Keratinocyte (primary cell): ENCODE measurements around the gene TANGO2. TPM values are rescaled to one million over a fixed set of nuclear protein-coding genes. Genes with fewer than 3 reads are reported as not detected.

Experiments
- DNase-seq: peaks from one replicate; pipeline ENCODE4 v3.0.0-alpha.2; 2011; ENCODE audit warnings: low read depth, missing footprints, low spot score
- FAIRE-seq: peaks from 2 replicates; lab custom pipeline; 2011; peaks lifted over from hg19 to GRCh38; lab: Jason Lieb, UNC
- H2AFZ ChIP-seq: 2 replicates; pipeline ENCODE4 v1.6.0; 2012; ENCODE audit warnings: low read length, control low read depth, inconsistent platforms; ENCODE audit not compliant: control insufficient read depth
- H3K27ac ChIP-seq: 2 replicates; pipeline ENCODE4 v1.5.1; 2011; ENCODE audit warnings: low read length; ENCODE audit not compliant: control insufficient read depth, insufficient read depth
- H3K27me3 ChIP-seq: 3 replicates; pipeline ENCODE4 v1.6.0; 2011; ENCODE audit warnings: low read length; ENCODE audit not compliant: control insufficient read depth, insufficient read depth; ENCODE audit errors: extremely low read depth
- H3K36me3 ChIP-seq, 2 experiments: 2 replicates in 1 of 2; 3 replicates in 1 of 2; pipeline ENCODE4 v1.5.1; 2011; ENCODE audit warnings: low read length in 2 of 2, mild to moderate bottlenecking in 1 of 2; ENCODE audit not compliant: control insufficient read depth in 2 of 2, insufficient read depth in 2 of 2; ENCODE audit errors: extremely low read depth in 1 of 2
- H3K4me1 ChIP-seq: 3 replicates; pipeline ENCODE4 v1.5.1; 2011; ENCODE audit warnings: low read length; ENCODE audit not compliant: control insufficient read depth, insufficient read depth; ENCODE audit errors: extremely low read depth
- H3K4me2 ChIP-seq: 3 replicates; pipeline ENCODE4 v1.6.0; 2011; ENCODE audit warnings: low read depth, low read length; ENCODE audit not compliant: control insufficient read depth, insufficient read depth; ENCODE audit errors: extremely low read depth
- H3K4me3 ChIP-seq, 3 experiments: fragments of 200-600 bp in 1 of 3; sonication (generic) in 1 of 3; 2 replicates in 2 of 3; 3 replicates in 1 of 3; pipeline ENCODE4 v1.5.1; 2011 to 2016; ENCODE audit warnings: low read length in 3 of 3, mild to moderate bottlenecking in 3 of 3, control low read depth in 2 of 3, inconsistent platforms in 1 of 3, low read depth in 1 of 3, mixed read lengths in 1 of 3, mixed run types in 1 of 3, moderate library complexity in 1 of 3; ENCODE audit not compliant: control insufficient read depth in 2 of 3, insufficient read depth in 2 of 3; ENCODE audit errors: extremely low read depth in 1 of 3
- H3K79me2 ChIP-seq: 2 replicates; pipeline ENCODE4 v1.6.0; 2012; ENCODE audit warnings: low read length; ENCODE audit not compliant: control insufficient read depth, insufficient read depth
- H3K9ac ChIP-seq: 3 replicates; pipeline ENCODE4 v1.6.0; 2011; ENCODE audit warnings: low read length; ENCODE audit not compliant: control insufficient read depth, insufficient read depth; ENCODE audit errors: extremely low read depth
- H3K9me1 ChIP-seq: 3 replicates; pipeline ENCODE4 v1.6.0; 2011; ENCODE audit warnings: low read length; ENCODE audit not compliant: control insufficient read depth, insufficient read depth; ENCODE audit errors: extremely low read depth
- H3K9me3 ChIP-seq: 2 replicates; pipeline ENCODE4 v1.5.1; 2012; ENCODE audit warnings: low read depth, low read length; ENCODE audit not compliant: control insufficient read depth
- H4K20me1 ChIP-seq: 3 replicates; pipeline ENCODE4 v1.6.0; 2011; ENCODE audit warnings: low read length; ENCODE audit not compliant: control insufficient read depth, insufficient read depth; ENCODE audit errors: extremely low read depth
- EZH2 ChIP-seq: IDR thresholded peaks from one replicate; pipeline ENCODE4 v1.6.1; 2012; ENCODE audit warnings: inconsistent platforms, mild to moderate bottlenecking, low read length, moderate library complexity
- dilution Hi-C: fragments of 300-500 bp; cut with MboI; formaldehyde crosslinking; loops from one replicate; pipeline ENCODE4 v1.7.0; 2020; ENCODE audit warnings: low sequenced_read_pairs; ENCODE audit not compliant: extremely low pct_ligation_motif_present
- polyA plus RNA-seq, 5 experiments: library from polyadenylated mRNA; depleted of rRNA in 3 of 5; stranded (reverse) in 3 of 5; stranded (forward) in 1 of 5; unstranded in 1 of 5; fragments of >200 nt; gene quantifications; 1 replicate in 1 of 5; 2 replicates in 3 of 5; 3 replicates in 1 of 5; pipeline versions ENCODE4 v1.2.1 to v1.2.3, GENCODE V29; 2011 to 2012; ENCODE audit warnings: missing spikeins in 2 of 5, low read depth in 1 of 5, low replicate concordance in 1 of 5
- TF ChIP-seq, protein P1 (sequence below), 3 experiments: IDR thresholded peaks in 1 of 3; conservative IDR thresholded peaks in 1 of 3; optimal IDR thresholded peaks in 1 of 3; 2 replicates in 2 of 3; 3 replicates in 1 of 3; pipeline versions ENCODE3 to v1.5.1; 2011; ENCODE audit warnings: low read length in 3 of 3, mild to moderate bottlenecking in 3 of 3, moderate library complexity in 2 of 3, control low read depth in 1 of 3, inconsistent platforms in 1 of 3; ENCODE audit not compliant: insufficient read depth in 2 of 3; ENCODE audit errors: extremely low read depth in 1 of 3

The TANGO2 gene
- polyA plus RNA-seq, 1 donor (not counting 4 experiments of a cell fraction or from before 2014, with no cell fraction given) = 20.1 TPM

DNA sequence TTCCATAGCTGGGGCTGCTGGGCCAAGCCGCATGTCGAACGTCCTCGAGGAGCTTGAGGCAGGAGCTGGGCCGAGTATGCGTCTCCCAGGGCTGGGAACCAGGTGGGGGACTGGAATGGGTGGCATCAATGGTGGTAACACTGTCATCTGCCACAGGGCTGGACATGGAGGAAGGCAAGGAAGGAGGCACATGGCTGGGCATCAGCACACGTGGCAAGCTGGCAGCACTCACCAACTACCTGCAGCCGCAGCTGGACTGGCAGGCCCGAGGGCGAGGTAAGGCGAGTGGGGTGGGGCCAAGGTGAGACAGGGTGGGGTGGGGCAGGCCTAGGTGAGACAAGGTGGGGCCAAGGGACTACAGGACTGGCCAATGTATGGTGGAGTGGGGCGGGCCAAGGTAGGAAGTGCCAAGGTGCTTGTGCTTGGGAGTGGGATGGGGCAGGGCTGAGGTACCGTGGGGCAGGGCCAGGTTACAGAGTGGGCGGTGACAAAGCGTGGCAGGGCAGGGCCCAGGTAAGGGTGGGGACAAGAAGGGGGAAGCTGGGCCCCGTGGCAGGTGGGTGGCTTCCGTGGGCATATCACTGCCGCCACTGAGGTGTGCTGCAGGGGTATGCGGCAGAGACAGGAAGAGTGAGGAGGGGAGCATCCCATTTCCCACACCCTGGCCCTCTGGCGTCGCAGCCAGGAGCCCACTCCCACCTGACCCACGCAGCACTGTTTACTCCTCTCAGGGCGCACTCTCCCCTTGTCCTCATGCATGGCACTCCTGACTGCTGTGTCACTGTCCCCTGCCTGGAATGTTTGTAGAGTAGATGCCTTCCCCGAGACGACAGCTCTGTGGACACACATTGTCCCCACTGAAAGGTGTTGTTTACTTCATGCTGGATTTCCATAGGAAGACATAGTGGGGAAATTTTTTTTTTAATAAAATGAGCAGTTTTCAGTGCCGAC lies 31.7 kb downstream of the TANGO2 start:
- DNase-seq (no peak), FAIRE-seq (no peak)
- no peak overlapping the region for H3K4me3 ChIP-seq
- H2AFZ ChIP-seq = no peak overlapping the region
- peaks cover 10 to 23% of the 10 kb centered on the region in 2 experiments for H3K36me3 ChIP-seq
- no peaks in the 10 kb centered on the region for H3K79me2 ChIP-seq
- dilution Hi-C loops = no loop called here
- TF ChIP-seq, protein P1, sequence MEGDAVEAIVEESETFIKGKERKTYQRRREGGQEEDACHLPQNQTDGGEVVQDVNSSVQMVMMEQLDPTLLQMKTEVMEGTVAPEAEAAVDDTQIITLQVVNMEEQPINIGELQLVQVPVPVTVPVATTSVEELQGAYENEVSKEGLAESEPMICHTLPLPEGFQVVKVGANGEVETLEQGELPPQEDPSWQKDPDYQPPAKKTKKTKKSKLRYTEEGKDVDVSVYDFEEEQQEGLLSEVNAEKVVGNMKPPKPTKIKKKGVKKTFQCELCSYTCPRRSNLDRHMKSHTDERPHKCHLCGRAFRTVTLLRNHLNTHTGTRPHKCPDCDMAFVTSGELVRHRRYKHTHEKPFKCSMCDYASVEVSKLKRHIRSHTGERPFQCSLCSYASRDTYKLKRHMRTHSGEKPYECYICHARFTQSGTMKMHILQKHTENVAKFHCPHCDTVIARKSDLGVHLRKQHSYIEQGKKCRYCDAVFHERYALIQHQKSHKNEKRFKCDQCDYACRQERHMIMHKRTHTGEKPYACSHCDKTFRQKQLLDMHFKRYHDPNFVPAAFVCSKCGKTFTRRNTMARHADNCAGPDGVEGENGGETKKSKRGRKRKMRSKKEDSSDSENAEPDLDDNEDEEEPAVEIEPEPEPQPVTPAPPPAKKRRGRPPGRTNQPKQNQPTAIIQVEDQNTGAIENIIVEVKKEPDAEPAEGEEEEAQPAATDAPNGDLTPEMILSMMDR (optimal IDR thresholded peaks at IDR 0.05 in 1 of 3, IDR thresholded peaks at IDR 0.05 in 1 of 3, conservative IDR thresholded peaks at IDR 0.05 in 1 of 3; ENCODE audit: extremely low read depth in 1 of 3, insufficient read depth in 2 of 3, low read length in 3 of 3) = no peak
- TF ChIP-seq EZH2 = no peak
- no peaks in the 10 kb centered on the region for H3K9me3 ChIP-seq
- H3K9me1 ChIP-seq = no peaks in the 10 kb centered on the region
- H3K4me2 ChIP-seq = no peak overlapping the region
- no peaks in the 10 kb centered on the region for H3K4me1 ChIP-seq
- no peaks in the 10 kb centered on the region for H3K27me3 ChIP-seq
- H4K20me1 ChIP-seq = no peaks in the 10 kb centered on the region
- no peak overlapping the region for H3K9ac ChIP-seq
- H3K27ac ChIP-seq = no peak overlapping the region

DNA sequence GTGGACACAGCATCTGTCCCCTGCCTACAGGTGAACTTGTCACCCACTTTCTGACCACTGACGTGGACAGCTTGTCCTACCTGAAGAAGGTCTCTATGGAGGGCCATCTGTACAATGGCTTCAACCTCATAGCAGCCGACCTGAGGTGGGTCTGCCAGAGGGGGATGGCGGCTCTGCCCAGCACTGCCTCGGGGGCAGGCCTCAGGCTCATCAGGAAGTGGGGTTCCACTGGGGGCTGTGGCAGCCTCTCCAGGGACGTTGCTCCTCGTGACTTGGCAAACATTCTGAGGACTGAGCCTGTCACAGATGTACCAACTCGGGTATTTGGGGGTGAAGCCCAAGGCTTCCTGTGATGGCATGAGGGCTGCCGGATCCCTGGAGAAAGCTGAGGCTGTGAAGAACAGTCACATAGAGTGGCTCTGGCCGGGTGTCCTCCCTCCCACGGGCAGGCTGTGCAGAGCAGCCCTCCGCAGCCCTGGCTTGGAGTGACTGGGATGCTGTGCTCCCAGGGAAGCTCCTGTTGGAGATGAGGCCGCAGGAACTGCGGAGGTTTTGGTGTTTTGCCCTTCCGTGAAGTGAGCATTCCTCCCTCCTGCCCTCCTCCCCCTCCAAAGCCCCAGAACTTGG lies 32.6 kb downstream of the TANGO2 start:
- no peak for DNase-seq
- no peaks in the 10 kb centered on the region for H3K79me2 ChIP-seq
- H3K9ac ChIP-seq = no peak overlapping the region
- no peak for TF ChIP-seq EZH2
- TF ChIP-seq, protein P1 (optimal IDR thresholded peaks at IDR 0.05 in 1 of 3, IDR thresholded peaks at IDR 0.05 in 1 of 3, conservative IDR thresholded peaks at IDR 0.05 in 1 of 3; ENCODE audit: extremely low read depth in 1 of 3, insufficient read depth in 2 of 3, low read length in 3 of 3) = no peak
- H4K20me1 ChIP-seq = no peaks in the 10 kb centered on the region
- H3K4me2 ChIP-seq = no peak overlapping the region
- no peaks in the 10 kb centered on the region for H3K27me3 ChIP-seq
- peaks cover 10 to 23% of the 10 kb centered on the region in 2 experiments for H3K36me3 ChIP-seq
- H3K9me1 ChIP-seq = no peaks in the 10 kb centered on the region
- H3K9me3 ChIP-seq = no peaks in the 10 kb centered on the region
- no peak overlapping the region for H3K27ac ChIP-seq
- no peak overlapping the region for H2AFZ ChIP-seq
- H3K4me3 ChIP-seq = no peak overlapping the region
- dilution Hi-C loops = no loop called here
- H3K4me1 ChIP-seq = no peaks in the 10 kb centered on the region
- FAIRE-seq = no peak
